Activated T-helper 1 cell treated with anti-CD3 and anti-CD28 coated beads, Interleukin-12 subunit alpha, Interleukin-12 subunit beta, Interleukin-2, Interleukin-4 antibody, amounts not matched to agents 30 ng/mL and 10 ng/mL and 1 ng/mL, durations not matched to agents 14 hours and 24 hours and 36 hours (primary cell): Measurements from ENCODE around the gene KCNMA1. TPM values are rescaled to one million over a fixed set of nuclear protein-coding genes. Genes with fewer than 3 reads are reported as not detected.

Experiments
- DNase-seq: peaks from one replicate; pipeline ENCODE4 v3.0.0; 2021; ENCODE audit warnings: low spot score
- H3K27ac Mint-ChIP-seq: one replicate; pipeline ENCODE4 v1.8.0; 2021; ENCODE audit warnings: mild to moderate bottlenecking, mixed read lengths
- H3K27me3 Mint-ChIP-seq: one replicate; pipeline ENCODE4 v1.8.0; 2022; ENCODE audit warnings: mild to moderate bottlenecking, moderate library complexity, mixed read lengths; ENCODE audit not compliant: insufficient read depth
- H3K36me3 Mint-ChIP-seq: one replicate; pipeline ENCODE4 v1.8.0; 2021; ENCODE audit warnings: low read depth, mixed read lengths
- H3K4me1 Mint-ChIP-seq: one replicate; pipeline ENCODE4 v1.8.0; 2021; ENCODE audit warnings: low read depth, mixed read lengths
- H3K4me3 Mint-ChIP-seq: one replicate; pipeline ENCODE4 v1.8.0; 2021; ENCODE audit warnings: mild to moderate bottlenecking, moderate library complexity, mixed read lengths
- H3K9me3 Mint-ChIP-seq: one replicate; pipeline ENCODE4 v1.8.0; 2021; ENCODE audit warnings: mixed read lengths
- intact Hi-C: fragments of 100-400 bp; cut with micrococcal nuclease; formaldehyde crosslinking; loops from one replicate; pipeline ENCODE4 v1.15.1; 2024
- total RNA-seq: library from RNA; stranded (reverse); gene quantifications from 2 replicates; pipeline ENCODE4 v1.2.3, GENCODE V29; 2022

The KCNMA1 gene
- total RNA-seq, 1 donor from 2014 or later = not detected

- H3K36me3 Mint-ChIP-seq = no peaks in the 10 kb centered on the region
- no peak overlapping the region for H3K4me3 Mint-ChIP-seq
- H3K4me1 Mint-ChIP-seq = no peaks in the 10 kb centered on the region
- intact Hi-C loops = no loop called here
- no peak overlapping the region for H3K27ac Mint-ChIP-seq
- no peaks in the 10 kb centered on the region for H3K9me3 Mint-ChIP-seq
- no peak for DNase-seq
- no peaks in the 10 kb centered on the region for H3K27me3 Mint-ChIP-seq
These were observed 447.3 kb downstream of the KCNMA1 start for GRCh38 chr10:77190291-77190690.

- Mint-ChIP-seq H3K36me3 (no peaks in the 10 kb centered on the region), H3K4me3 (no peak overlapping the region), H3K27ac (no peak overlapping the region), H3K9me3 (no peaks in the 10 kb centered on the region), H3K4me1 (no peaks in the 10 kb centered on the region), H3K27me3 (no peaks in the 10 kb centered on the region)
- intact Hi-C loops = no loop called here
- DNase-seq = no peak
These were observed 448.1 kb downstream of the KCNMA1 start for GRCh38 chr10:77189520-77189919.

GRCh38 chr10:77189075-77189474 lies 448.5 kb downstream of the KCNMA1 start:
- DNase-seq = no peak
- no peaks in the 10 kb centered on the region for H3K4me1 Mint-ChIP-seq
- no peaks in the 10 kb centered on the region for H3K27me3 Mint-ChIP-seq
- no peak overlapping the region for H3K27ac Mint-ChIP-seq
- intact Hi-C loops = no loop called here
- H3K9me3 Mint-ChIP-seq = no peaks in the 10 kb centered on the region
- no peak overlapping the region for H3K4me3 Mint-ChIP-seq
- no peaks in the 10 kb centered on the region for H3K36me3 Mint-ChIP-seq

GRCh38 chr10:77188521-77188920 lies 449.1 kb downstream of the KCNMA1 start:
- Mint-ChIP-seq H3K4me1 (no peaks in the 10 kb centered on the region), H3K27me3 (no peaks in the 10 kb centered on the region)
- no peak for DNase-seq

GRCh38 chr10:77188000-77188395 lies 449.6 kb downstream of the KCNMA1 start:
- intact Hi-C loops = no loop called here
- Mint-ChIP-seq H3K27ac (no peak overlapping the region), H3K36me3 (no peaks in the 10 kb centered on the region), H3K27me3 (no peaks in the 10 kb centered on the region), H3K4me1 (no peaks in the 10 kb centered on the region), H3K9me3 (no peaks in the 10 kb centered on the region), H3K4me3 (no peak overlapping the region)
- DNase-seq = no peak

More at GRCh38 chr10:77188521-77188920, 449.1 kb downstream of the KCNMA1 start:
- Mint-ChIP-seq H3K9me3 (no peaks in the 10 kb centered on the region), H3K36me3 (no peaks in the 10 kb centered on the region), H3K27ac (no peak overlapping the region), H3K4me3 (no peak overlapping the region)
- intact Hi-C loops = no loop called here

GRCh38 chr10:77187376-77187999 lies 450.1 kb downstream of the KCNMA1 start:
- no peaks in the 10 kb centered on the region for H3K36me3 Mint-ChIP-seq
- H3K4me3 Mint-ChIP-seq = no peak overlapping the region
- no peak for DNase-seq
- no peaks in the 10 kb centered on the region for H3K4me1 Mint-ChIP-seq
- H3K27ac Mint-ChIP-seq = no peak overlapping the region
- H3K27me3 Mint-ChIP-seq = no peaks in the 10 kb centered on the region
- no peaks in the 10 kb centered on the region for H3K9me3 Mint-ChIP-seq
- intact Hi-C loops = no loop called here

GRCh38 chr10:77186936-77187335 lies 450.7 kb downstream of the KCNMA1 start:
- H3K27me3 Mint-ChIP-seq = no peaks in the 10 kb centered on the region
- DNase-seq = no peak
- intact Hi-C loops = no loop called here
- H3K4me3 Mint-ChIP-seq = no peak overlapping the region
- H3K27ac Mint-ChIP-seq = no peak overlapping the region
- H3K9me3 Mint-ChIP-seq = no peaks in the 10 kb centered on the region
- no peaks in the 10 kb centered on the region for H3K4me1 Mint-ChIP-seq
- H3K36me3 Mint-ChIP-seq = no peaks in the 10 kb centered on the region

- DNase-seq = no peak
- H3K9me3 Mint-ChIP-seq = no peaks in the 10 kb centered on the region
- H3K36me3 Mint-ChIP-seq = no peaks in the 10 kb centered on the region
- no peak overlapping the region for H3K4me3 Mint-ChIP-seq
- intact Hi-C loops = no loop called here
- H3K27me3 Mint-ChIP-seq = no peaks in the 10 kb centered on the region
- no peak overlapping the region for H3K27ac Mint-ChIP-seq
- H3K4me1 Mint-ChIP-seq = no peaks in the 10 kb centered on the region
These were observed 451.9 kb downstream of the KCNMA1 start for GRCh38 chr10:77185696-77186095.

GRCh38 chr10:77182803-77183202 lies 454.8 kb downstream of the KCNMA1 start:
- no peaks in the 10 kb centered on the region for H3K9me3 Mint-ChIP-seq
- intact Hi-C loops = no loop called here
- no peak overlapping the region for H3K27ac Mint-ChIP-seq
- no peaks in the 10 kb centered on the region for H3K27me3 Mint-ChIP-seq
- no peak for DNase-seq
- H3K4me3 Mint-ChIP-seq = no peak overlapping the region
- H3K4me1 Mint-ChIP-seq = no peaks in the 10 kb centered on the region
- H3K36me3 Mint-ChIP-seq = no peaks in the 10 kb centered on the region

GRCh38 chr10:77180794-77181193 lies 456.8 kb downstream of the KCNMA1 start:
- no peak for DNase-seq
- Mint-ChIP-seq H3K4me3 (no peak overlapping the region), H3K36me3 (no peaks in the 10 kb centered on the region), H3K27me3 (no peaks in the 10 kb centered on the region), H3K9me3 (no peaks in the 10 kb centered on the region), H3K4me1 (no peaks in the 10 kb centered on the region), H3K27ac (no peak overlapping the region)
- intact Hi-C loops = no loop called here

- Mint-ChIP-seq H3K36me3 (no peaks in the 10 kb centered on the region), H3K27me3 (no peaks in the 10 kb centered on the region), H3K9me3 (no peaks in the 10 kb centered on the region), H3K4me3 (no peak overlapping the region), H3K27ac (no peak overlapping the region), H3K4me1 (no peaks in the 10 kb centered on the region)
- intact Hi-C loops = no loop called here
- no peak for DNase-seq
These were observed 457.5 kb downstream of the KCNMA1 start for GRCh38 chr10:77180104-77180503.

GRCh38 chr10:77179015-77179695 lies 458.5 kb downstream of the KCNMA1 start:
- DNase-seq = no peak
- H3K27ac Mint-ChIP-seq = no peak overlapping the region
- H3K9me3 Mint-ChIP-seq = no peaks in the 10 kb centered on the region
- H3K4me3 Mint-ChIP-seq = no peak overlapping the region
- H3K27me3 Mint-ChIP-seq = no peaks in the 10 kb centered on the region
- no peaks in the 10 kb centered on the region for H3K36me3 Mint-ChIP-seq
- H3K4me1 Mint-ChIP-seq = no peaks in the 10 kb centered on the region
- intact Hi-C loops = loop anchor here (10.0 kb wide), 1 partner anchor 226 kb away; no protein-coding TSS in a partner anchor

- no peak overlapping the region for H3K4me3 Mint-ChIP-seq
- no peaks in the 10 kb centered on the region for H3K9me3 Mint-ChIP-seq
- H3K27me3 Mint-ChIP-seq = no peaks in the 10 kb centered on the region
- H3K4me1 Mint-ChIP-seq = no peaks in the 10 kb centered on the region
- no peak overlapping the region for H3K27ac Mint-ChIP-seq
- no peaks in the 10 kb centered on the region for H3K36me3 Mint-ChIP-seq
- no peak for DNase-seq
- intact Hi-C loops = loop anchor here (10.0 kb wide), 1 partner anchor 227 kb away; no protein-coding TSS in a partner anchor
These were observed 460.0 kb downstream of the KCNMA1 start for GRCh38 chr10:77177589-77177988.
